GM15510 (cell line): Measurements from ENCODE around the gene KRT14.

Source experiments
- POLR2A ChIP-seq: IDR thresholded peaks from 3 replicates; pipeline ENCODE4 v1.6.1; 2011; ENCODE audit warnings: borderline replicate concordance; ENCODE audit not compliant: insufficient read length; ENCODE audit errors: extremely low read depth

The KRT14 gene

DNA sequence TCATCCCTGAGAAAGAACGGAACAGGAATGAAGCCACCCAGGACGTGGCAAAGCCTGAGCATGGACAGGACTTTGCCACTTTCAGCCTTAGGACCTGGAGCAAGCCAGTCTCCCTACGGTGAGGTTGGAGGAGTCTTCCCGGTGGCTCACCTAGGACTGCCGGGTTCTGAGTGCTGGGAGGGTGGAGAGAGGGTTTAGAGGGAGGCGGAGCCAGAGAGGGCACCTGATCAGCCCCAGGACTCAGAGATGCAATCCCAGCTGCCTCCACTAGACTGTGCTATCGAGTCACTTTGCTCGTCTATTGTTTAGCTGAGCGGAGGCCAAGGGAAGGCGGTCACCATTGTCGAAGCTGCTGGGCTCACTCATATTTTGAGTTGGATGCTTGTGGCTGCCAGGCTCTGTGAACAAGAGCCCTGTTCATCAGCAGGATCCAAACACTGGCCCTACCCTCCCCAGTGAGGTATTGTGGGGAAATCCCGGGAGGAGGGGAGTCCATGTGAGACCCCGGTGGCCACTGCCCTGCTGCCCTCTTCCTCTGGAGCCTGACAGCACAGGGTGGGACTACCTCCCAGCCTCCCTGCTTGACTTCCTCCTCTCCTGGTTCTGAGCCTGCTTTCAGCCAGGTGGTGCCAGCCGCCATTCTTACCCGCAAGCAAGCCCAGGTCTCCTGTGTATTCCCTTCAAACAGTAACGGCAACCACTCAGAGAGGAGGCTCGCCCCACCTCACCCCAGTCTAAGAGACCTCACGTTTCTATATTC, 7.0 kb downstream of the KRT14 start:
- TF ChIP-seq POLR2A: no peak

DNA sequence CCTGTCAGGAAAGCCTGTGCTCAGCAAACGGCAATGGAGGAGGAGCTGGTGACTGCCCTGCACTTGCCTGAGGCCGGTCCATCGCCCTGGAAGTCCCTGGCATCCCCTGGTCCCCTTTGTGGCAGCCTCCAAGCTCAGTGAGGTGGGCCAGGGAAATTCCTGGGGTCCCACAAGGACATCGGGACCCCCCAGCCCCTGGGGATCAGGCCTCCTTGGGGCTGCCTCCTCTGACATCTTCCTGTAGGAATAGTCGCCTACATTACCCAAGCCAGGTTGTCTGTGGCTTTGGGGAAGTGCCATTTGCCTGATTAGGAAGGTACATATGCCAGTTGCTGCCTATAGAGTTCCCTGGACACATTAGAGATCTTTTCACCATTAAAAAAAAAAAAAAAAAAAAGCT, 7.7 kb downstream of the KRT14 start:
- TF ChIP-seq POLR2A: no peak

DNA sequence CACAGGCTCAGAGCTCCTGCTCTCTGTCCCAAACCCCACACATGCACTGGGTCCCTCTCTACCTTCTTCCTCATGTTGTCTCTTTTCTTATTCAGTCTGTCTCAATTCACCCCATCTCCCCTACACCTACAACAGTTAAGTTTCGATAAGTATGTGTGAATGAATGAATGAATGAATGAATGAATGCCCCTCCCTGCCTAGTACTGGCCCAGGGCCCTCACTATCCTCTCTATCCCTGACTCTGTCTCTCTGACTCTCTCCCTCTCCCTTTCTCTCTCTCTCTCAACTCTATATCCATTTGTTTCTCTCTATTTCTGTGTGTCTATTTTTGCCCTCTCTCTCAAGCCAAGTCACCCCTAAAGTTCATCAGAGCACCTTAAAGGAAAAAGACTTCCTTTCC, 8.2 kb downstream of the KRT14 start:
- TF ChIP-seq POLR2A: no peak

DNA sequence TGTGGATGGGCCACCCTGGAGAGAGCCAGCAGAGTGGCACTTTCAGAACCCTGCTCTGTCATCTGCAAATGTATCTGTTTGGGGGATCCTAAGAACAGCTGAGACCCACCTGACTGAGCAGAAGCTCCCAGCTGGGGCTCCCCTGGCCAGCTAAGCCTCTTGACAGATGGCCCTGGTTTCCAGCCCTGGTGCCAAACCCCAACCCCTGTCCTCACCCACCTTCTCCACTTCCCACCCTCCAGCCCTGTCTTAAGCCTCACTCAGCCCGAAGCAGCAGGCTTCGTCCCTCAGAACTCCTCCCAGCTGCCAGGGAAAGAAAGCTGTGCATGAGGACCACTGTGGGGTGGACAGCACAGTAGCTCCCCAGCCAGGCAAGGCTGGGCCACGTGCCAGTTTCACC, 11.4 kb downstream of the KRT14 start:
- no peak for TF ChIP-seq POLR2A

DNA sequence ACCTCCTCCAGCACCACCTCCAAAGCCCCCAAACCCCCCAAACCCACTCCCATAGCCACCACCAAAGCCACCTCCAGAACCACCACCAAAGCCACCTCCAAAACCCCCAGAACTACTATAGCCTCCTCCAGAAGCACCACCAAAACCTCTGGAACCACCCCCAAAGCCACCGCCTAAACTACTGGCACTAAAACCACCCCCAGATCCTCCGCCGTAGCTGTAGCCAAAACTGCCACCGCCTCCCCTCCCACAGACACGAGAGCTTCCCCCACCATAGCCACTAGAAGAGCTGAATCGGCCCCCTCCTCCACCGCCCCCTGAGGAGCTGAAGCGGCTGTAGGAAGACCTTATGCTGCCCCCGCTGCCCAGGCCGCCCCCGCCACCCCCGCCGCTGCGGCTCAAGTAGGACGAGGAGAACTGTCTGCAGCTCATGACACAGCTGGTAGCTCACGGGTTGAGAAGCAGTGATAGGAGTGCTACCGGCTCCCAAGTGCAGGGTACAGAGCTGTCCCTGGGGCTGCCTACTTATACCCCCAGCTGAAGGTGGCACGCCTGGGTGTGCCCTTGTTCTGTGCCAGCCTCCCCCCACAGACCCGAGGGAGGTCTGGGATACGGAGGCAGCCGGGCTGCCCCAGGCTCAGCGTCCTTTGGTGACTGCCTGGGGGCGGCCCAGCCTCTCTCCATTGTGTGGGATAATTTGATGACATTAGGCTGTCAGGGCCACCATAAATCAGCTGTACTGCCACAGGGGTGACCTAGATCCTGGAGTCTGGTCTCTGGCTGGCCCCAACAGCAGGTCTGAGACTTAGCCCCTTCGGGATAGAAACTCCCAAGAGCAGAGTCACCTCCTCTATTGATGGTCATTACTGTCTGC, 14.9 kb downstream of the KRT14 start, which contains the start of gene KRT9:
Gene KRT9, minus strand, starts transcription at position 499 of the 874 bp plus-strand sequence. Its CDS starts 67 bp downstream, at position 432.
- TF ChIP-seq POLR2A: no peak

DNA sequence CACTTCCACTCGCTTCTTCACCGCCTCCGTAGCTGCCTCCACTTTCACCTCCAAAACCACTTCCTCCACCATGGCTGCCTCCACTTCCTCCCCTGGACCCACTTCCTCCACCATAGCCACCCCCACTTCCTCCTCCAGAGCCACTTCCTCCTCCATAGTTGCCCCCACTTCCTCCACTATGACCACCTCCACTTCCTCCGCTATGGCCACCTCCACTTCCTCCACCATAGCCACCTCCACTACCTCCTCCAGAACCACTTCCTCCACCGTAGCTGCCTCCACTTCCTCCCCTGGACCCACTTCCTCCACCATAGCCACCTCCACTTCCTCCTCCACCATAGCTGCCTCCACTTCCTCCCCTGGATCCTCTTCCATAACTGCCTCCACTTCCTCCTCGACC, 19.4 kb downstream of the KRT14 start:
- TF ChIP-seq POLR2A: no peak

DNA sequence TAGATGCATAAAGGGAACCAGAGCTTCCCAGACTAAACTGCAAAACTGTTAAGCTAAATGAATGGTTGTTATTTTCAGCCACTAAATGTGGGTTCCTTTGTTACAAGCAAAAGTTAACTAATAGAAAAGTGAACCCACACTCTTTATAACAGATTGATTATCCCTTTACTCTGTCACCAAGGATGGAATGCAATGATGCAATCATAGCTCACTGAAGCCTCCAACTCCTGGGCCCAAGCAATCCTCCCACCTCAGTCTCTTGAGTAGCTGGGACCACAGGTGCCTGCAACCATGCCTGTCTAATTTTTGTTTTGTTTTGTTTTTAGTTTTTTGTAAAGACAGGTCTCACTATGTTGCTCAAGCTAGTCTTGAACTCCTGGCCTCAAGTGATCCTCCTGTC, 21.4 kb downstream of the KRT14 start:
- no peak for TF ChIP-seq POLR2A

DNA sequence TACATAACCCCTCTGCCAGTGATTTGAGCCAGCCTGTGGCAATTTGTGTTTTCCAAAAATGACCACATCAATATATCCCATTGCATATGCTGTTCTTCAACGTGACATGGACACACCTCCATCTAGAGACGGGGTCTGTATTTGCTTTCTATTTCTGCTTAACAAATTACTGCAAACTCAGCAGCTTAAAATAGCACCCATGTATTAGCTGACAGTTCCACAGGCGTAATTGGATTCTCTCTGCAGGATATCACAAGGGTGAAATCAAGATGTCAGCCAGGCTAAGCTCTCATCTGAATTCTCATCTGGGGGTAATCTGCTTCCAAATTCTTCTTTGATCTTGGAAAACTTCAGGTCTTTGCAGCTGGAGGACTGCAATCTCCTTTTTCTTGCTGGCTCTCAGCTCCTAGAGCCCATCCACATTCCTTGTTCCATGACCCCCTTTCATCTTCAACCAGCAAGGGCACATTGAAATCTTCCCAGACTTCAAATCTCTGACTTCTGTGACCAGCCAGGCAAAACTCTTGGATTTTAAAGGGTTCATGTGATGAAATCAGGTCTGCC, 23.0 kb downstream of the KRT14 start:
- TF ChIP-seq POLR2A: no peak

DNA sequence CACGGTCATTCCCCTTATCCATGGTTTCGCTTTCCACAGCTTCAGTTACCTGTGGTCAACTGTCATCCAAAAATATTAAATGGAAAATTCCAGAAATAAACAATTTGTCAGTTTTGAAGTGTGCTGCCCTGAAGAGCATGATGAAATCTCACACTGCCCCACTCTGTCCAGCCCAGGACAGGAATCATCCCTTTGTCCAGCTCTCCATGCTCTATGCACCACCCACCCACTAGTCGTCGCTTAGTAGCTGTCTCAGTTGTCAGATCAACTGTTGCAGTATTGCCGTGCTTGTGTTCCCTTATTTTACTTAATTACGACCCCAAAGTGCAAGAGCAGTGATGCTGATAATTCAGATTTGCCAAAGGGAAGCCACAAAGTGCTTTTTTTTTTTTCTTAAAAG, 25.1 kb downstream of the KRT14 start:
- TF ChIP-seq POLR2A: no peak

DNA sequence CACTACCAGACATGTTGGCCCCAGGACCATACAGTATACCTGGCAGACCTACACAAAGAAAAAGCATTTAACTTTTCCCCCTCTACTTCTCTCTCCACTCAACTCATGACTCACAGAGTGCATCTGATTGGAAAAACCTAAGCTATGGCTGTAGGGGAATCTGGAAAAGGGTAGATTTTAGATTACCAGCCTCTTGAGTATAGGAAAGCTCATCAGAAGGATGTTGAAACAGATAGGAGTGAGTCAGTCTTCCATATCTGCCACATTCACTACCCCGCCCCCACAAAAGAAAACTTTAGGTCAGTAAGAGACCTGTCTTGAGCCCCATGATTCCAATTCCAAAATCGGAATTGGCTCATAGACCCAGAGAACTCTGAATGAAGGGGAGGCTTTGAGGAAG, 27.1 kb downstream of the KRT14 start:
- no peak for TF ChIP-seq POLR2A

DNA sequence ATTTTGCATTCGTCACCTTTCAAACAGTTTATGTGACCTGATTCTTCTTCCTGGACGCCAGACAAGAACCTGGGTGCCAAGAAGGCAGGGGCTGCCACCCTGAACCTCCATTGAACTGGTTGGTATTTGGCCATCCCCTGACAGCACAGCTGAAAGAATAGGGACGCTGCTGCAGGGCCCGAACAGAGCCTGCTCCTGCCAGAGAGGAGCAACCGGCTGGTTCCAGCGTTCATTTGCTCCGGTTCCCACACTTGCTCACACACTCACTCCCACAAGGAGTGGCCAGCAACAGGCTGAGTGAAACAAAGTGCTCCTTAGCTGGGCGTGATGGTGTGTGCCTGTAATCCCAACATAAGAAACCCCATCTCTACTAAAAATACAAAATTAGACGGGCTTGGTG, 29.8 kb downstream of the KRT14 start:
- no peak for TF ChIP-seq POLR2A

DNA sequence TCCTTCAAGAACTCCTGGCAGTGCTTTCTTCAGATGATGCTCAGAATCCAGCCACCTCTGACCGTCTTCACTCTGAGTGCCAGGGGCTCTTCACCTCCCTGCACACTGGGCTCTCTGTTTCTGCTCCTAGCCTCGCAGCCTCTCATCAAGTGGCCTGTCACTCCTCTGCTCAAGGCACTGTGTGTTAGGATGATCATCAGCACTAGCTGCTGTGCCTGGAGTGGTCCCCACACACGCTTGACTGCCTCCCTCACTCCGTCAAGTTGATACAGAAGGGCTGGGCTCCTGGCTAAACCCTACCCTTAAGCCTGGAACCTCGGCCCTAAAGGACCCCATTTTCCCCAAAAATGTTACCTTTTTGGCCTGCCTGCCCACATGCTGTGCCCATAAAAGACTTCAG, 30.4 kb downstream of the KRT14 start:
- TF ChIP-seq POLR2A: no peak

DNA sequence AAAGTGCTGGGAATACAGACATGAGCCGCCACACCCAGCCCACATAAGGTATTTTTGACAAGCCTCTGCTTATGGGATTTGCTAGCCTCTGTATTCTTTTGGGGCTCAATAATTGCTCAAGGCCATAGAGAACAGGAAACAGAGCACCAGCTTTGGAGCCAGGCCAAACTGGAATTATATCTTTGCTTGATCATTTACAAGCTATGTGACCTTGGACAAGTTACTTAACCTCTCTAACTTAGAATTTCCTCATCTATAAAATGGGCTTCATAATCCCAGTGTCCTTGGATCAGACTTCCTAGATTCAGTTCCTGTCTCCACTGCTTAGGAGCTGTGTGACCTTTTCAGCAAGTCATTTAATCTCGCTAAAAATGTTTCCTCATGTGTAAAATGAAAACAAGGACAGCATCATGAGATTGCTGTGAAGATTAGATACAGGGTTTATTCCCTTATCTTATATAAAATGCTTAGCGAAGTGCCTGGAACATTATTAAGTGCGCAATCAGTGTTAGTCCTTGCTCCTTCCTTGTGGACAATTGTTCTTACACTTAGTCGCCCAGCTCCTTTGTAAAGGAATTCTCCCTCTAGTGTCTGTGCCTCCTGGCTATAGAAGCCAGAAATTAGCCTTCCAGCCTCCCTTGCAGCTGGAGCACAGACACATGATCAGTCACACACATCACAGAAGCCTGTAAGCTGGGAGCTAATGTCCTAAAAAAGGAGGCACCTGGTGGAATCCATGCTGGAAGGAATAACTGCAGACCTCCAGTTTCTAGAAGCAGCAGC, 31.4 kb downstream of the KRT14 start:
- no peak for TF ChIP-seq POLR2A

DNA sequence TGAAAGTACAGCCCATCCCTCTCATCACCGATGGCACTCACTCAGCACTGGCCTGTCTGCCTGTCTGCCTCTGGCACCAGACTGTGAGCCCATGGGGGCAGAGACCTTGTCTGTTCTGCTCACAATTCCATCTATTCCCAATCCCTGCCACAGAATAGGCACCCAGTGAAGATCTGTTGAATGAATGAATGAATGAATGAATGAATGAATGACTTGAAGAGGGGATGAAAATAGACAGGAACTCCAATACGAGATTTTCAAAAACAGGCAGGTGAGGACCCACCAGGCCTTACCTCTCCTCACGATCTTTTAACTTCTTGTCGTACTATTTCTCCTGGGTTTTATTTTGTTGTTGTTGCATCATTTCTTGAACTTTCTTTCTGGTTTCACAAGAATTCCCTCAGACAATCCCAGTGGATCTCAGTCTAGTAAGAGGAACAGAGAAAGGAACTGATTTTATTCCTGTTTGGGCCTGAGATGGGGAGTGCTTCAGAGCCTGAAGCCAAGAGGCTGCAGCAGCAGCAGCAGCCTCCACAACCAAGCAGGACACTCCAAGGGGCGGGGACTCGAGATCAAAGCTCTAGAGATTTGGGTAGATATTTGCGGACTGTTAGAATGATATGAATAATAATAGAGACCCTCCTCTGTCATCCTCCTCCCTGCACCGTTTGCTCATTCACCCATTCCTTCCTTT, 32.6 kb downstream of the KRT14 start:
- no peak for TF ChIP-seq POLR2A

DNA sequence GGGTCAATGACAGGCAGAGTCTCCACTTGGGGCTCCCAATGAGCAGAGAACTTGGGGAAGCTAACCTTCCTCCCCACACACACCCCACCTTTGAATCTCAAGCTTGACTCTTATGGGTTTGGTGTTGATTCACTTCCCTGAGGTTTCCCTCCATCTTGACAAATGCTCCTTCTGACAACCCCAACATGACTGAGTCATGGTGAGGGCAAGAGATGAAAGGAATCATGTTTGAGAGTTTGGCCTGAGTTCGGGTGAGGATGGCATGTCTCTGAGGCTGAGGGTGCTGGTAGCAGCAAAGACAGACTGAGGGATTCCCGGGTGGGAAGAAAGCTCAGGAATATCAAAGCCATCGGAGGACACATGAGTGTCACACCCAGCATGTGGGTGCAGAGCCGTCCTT, 33.5 kb downstream of the KRT14 start:
- TF ChIP-seq POLR2A: no peak

DNA sequence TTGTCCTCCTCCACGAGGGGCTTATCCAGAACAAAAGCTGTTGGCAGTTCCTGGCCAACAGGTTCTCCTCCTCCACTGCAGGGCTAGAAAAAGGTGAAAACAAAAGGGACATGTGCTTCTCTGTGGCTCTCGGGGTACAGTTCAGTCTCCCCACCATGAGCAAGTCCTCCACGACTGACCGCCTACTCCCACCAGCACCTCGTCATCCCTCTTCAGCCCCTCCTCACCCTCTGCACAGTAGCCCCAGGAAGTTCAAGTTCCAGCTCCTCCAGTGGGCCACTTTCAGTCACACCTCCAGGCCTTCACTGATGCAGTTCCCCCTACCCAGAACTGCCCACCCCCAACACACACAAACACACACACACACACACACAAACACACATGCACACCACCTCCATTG, 34.2 kb downstream of the KRT14 start:
- no peak for TF ChIP-seq POLR2A
